Type B pancreatic cell (in vitro differentiated cells): ENCODE data around the gene CRIP2. TPM values are rescaled to one million over a fixed set of nuclear protein-coding genes. Genes with fewer than 3 reads are reported as not detected.

Source experiments
- DNase-seq: peaks from one replicate; pipeline ENCODE4 v3.0.0; 2021; ENCODE audit warnings: mixed read lengths; ENCODE audit not compliant: unreplicated experiment; ENCODE audit errors: extremely low spot score
- H3K27ac Mint-ChIP-seq: 2 replicates; pipeline ENCODE4 v1.8.0; 2021; ENCODE audit warnings: mild to moderate bottlenecking, mixed read lengths
- H3K27me3 Mint-ChIP-seq: 2 replicates; pipeline ENCODE4 v1.8.0; 2021; ENCODE audit warnings: mixed read lengths
- H3K36me3 Mint-ChIP-seq: 2 replicates; pipeline ENCODE4 v1.8.0; 2021; ENCODE audit warnings: mixed read lengths
- H3K4me1 Mint-ChIP-seq: one replicate; pipeline ENCODE4 v1.8.0; 2021; ENCODE audit warnings: mixed read lengths; ENCODE audit not compliant: unreplicated experiment
- H3K4me3 Mint-ChIP-seq: 2 replicates; pipeline ENCODE4 v1.8.0; 2021; ENCODE audit warnings: mild to moderate bottlenecking, mixed read lengths
- H3K9me3 Mint-ChIP-seq: 2 replicates; pipeline ENCODE4 v1.8.0; 2021; ENCODE audit warnings: mixed read lengths
- total RNA-seq: library from RNA; stranded (reverse); gene quantifications from 2 replicates; pipeline ENCODE4 v1.2.1, GENCODE V29; 2021; ENCODE audit warnings: low replicate concordance
- TF ChIP-seq, protein P1 (sequence below): fragments of 200-600 bp; sonication (generic); conservative IDR thresholded peaks from 2 replicates; pipeline ENCODE4 v1.5.0; 2021; ENCODE audit warnings: antibody characterized with exemption, mild to moderate bottlenecking

Gene CRIP2
- total RNA-seq, 1 donor from 2014 or later: 20.3 TPM

- H3K4me3 Mint-ChIP-seq: peak overlapping the region; percentile 52
- DNase-seq: no peak
- H3K4me1 Mint-ChIP-seq: peaks cover 8% of the 10 kb centered on the region
- peaks cover 26% of the 10 kb centered on the region for H3K27me3 Mint-ChIP-seq
- H3K27ac Mint-ChIP-seq: peak overlapping the region; percentile 64
- H3K9me3 Mint-ChIP-seq: no peaks in the 10 kb centered on the region
- no peaks in the 10 kb centered on the region for H3K36me3 Mint-ChIP-seq
- TF ChIP-seq, protein P1, sequence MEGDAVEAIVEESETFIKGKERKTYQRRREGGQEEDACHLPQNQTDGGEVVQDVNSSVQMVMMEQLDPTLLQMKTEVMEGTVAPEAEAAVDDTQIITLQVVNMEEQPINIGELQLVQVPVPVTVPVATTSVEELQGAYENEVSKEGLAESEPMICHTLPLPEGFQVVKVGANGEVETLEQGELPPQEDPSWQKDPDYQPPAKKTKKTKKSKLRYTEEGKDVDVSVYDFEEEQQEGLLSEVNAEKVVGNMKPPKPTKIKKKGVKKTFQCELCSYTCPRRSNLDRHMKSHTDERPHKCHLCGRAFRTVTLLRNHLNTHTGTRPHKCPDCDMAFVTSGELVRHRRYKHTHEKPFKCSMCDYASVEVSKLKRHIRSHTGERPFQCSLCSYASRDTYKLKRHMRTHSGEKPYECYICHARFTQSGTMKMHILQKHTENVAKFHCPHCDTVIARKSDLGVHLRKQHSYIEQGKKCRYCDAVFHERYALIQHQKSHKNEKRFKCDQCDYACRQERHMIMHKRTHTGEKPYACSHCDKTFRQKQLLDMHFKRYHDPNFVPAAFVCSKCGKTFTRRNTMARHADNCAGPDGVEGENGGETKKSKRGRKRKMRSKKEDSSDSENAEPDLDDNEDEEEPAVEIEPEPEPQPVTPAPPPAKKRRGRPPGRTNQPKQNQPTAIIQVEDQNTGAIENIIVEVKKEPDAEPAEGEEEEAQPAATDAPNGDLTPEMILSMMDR: no peak
Measured at GRCh38 chr14:105476831-105477659, 2.4 kb downstream of the CRIP2 start.

- H3K4me1 Mint-ChIP-seq: peaks cover 12% of the 10 kb centered on the region
- H3K36me3 Mint-ChIP-seq: no peaks in the 10 kb centered on the region
- H3K27me3 Mint-ChIP-seq: peaks cover 29% of the 10 kb centered on the region
- peak overlapping the region; percentile 49 for H3K4me3 Mint-ChIP-seq
- peak overlapping the region; percentile 64 for H3K27ac Mint-ChIP-seq
- no peaks in the 10 kb centered on the region for H3K9me3 Mint-ChIP-seq
- no peak for DNase-seq
- TF ChIP-seq, protein P1: no peak
Measured at GRCh38 chr14:105477660-105478397, 3.2 kb downstream of the CRIP2 start.

- Mint-ChIP-seq H3K27ac (no peak overlapping the region), H3K9me3 (no peaks in the 10 kb centered on the region), H3K4me1 (peaks cover 12% of the 10 kb centered on the region)
Measured at GRCh38 chr14:105478398-105479251, 4.0 kb downstream of the CRIP2 start.

GRCh38 chr14:105479431-105480158 is 5.0 kb downstream of the CRIP2 start:
- Mint-ChIP-seq H3K4me3 (peak overlapping the region; percentile 55), H3K27me3 (peaks cover 33% of the 10 kb centered on the region), H3K9me3 (no peaks in the 10 kb centered on the region), H3K36me3 (no peaks in the 10 kb centered on the region), H3K27ac (peak overlapping the region; percentile 77), H3K4me1 (peaks cover 16% of the 10 kb centered on the region)
- TF ChIP-seq, protein P1: no peak
- no peak for DNase-seq

More at GRCh38 chr14:105478398-105479251, 4.0 kb downstream of the CRIP2 start:
- no peak for DNase-seq
- no peak overlapping the region for H3K4me3 Mint-ChIP-seq
- H3K27me3 Mint-ChIP-seq: peaks cover 29% of the 10 kb centered on the region
- no peaks in the 10 kb centered on the region for H3K36me3 Mint-ChIP-seq
- TF ChIP-seq, protein P1: no peak
